T follicular helper cell (primary cell): Measurements from ENCODE around the gene BEST2.
"Not testable (repeated sequence)": the region's sequence is repeated elsewhere in the genome, so short reads cannot be mapped to it uniquely, and the experiment has no call there.

ENCODE experiments used
- DNase-seq: peaks from one replicate; pipeline ENCODE4 v3.0.0-alpha.2; 2020; ENCODE audit warnings: low read depth

BEST2 gene

DNA sequence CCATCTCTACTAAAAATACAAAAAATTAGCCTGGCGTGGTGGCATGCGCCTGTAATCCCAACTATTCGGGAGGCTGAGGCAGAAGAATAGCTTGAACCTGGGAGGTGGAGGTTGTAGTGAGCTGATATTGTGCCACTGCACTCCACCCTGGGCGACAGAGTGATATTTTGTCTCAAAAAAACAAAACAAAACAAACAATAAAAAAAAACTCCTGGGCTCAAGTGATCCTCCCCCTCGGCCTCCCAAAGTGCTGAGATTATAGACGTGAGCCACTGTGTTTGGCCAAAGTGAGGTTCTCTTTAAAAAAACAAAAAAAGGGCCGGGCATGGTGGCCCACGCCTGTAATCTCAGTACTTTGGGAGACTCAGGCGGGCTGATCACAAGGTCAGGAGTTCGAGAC lies 35.9 kb downstream of the BEST2 start:
- DNase-seq, result no peak

DNA sequence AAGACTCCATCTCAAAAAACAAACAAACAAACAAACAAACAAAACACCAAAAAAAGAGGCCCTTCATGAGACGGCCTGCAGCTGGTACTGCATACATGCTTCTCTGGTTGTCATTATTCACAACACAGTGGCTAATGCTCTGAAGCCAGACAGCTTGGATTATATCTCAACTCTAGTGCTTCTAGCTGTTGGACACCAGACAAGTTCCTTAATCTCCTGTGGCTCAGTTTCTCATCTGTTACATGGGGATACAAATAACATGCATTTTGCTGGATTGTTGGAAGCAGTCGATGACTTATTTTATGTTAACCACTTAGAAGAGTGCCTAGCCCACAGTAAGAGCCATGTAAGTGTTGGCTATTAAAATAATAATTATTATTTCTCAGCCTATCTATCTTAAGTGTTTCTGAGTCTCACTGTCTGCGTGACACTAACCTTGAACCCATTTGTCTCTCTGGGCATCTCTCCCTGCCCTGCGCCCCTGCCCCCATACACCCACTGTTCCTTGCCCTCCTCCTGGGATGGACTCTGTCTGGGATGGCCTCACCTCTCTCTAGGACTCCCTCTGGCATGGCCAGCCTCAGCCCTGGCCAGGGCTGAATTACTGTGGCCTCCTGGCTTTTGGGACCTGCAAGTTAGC lies 36.6 kb downstream of the BEST2 start:
- DNase-seq, result no peak

DNA sequence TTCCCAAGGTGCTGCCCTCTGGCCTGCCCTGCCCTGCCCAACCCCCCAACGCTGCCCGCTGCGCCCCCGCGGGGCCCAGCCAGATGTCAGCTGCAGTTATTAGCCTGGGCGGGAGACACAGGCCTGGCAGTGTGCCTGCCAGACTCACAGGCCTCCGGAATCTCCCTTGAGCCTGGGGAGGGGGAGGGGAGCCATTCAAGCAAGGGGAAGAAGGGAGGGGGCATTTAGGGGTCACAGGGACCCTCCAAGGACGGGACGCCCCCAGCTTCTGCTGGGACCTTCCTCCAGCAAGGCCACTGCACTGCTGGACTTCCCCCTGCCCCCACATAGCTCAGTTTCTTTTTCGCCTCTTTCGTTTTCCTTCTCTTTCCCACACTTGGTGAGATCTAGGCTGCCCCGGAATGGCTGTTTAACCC lies 37.1 kb downstream of the BEST2 start:
- DNase-seq, result no peak

DNA sequence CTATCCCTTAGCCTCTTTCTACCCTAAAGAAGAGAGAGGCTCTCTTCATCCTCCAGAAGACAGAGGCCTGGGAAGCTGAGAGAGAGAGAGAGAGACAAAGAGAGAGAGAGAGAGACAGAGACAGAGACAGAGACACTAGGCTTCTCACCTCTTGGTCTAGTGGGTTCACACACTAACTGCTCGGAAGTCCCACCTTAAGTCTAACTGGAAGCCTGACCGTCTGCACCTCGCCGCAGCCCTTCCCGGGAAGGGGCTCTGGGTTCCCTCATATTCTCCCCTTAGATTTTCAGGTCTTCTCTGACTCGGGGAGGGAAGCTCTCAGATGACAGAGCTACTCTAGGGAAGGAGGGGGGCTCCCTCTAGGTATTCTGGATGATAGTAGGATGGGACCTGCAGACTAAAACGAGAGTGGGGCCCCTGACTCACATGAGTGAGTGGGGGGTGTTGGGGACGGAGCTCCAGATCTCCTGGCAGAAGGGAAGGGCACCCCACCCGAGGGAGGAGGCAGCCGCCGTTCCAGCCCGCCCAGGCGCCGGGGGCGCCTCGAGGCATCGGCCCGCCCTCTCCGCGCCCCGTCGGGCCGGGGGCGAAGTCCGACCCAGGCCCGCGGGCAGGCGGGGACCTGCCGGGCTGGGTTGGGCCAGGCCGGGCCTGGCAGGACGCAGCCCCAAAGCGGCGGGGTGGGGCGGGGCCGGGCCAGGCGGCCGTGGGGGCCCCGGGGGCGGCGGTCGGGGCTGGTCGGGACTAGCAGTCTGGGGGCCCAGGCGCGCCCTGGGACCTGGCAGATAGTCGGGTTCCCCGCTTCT lies 37.7 kb downstream of the BEST2 start:
- DNase-seq, result no peak

DNA sequence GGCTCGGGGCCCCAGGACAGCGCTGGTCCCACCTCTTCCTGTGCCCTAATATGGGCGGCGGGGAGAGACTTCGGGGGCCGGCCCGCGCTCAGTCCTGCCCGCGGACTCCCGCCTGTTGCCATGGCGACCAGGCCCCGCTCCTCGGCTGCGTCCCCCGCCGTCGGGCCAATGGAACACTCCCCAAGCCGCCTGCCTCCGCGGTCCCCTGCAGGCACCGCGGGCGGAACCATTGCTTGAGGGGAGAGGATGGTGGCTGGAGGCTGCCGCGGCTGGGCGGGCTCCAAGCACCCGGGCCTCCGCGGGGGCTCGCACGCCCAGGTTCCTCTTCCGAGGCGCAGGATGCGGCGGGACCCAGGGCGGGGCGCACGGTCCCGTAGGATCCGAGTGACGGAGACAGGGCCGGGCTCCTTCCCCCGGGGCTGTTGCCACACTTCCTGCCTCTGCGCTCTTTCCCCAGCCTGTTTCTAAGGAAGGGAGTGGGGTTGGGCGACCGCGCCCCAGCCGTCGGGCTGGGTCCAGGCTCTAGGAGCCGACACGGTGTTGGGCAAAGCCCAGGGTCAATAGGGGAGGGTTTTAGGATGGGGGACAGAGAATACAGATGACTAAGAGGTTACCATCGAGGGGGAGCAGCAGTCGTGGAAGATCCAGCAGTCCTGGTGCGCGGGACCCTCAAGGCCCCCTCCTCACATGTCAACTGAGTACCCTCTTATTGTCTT lies 38.5 kb downstream of the BEST2 start:
- DNase-seq, result peak; percentile 82

DNA sequence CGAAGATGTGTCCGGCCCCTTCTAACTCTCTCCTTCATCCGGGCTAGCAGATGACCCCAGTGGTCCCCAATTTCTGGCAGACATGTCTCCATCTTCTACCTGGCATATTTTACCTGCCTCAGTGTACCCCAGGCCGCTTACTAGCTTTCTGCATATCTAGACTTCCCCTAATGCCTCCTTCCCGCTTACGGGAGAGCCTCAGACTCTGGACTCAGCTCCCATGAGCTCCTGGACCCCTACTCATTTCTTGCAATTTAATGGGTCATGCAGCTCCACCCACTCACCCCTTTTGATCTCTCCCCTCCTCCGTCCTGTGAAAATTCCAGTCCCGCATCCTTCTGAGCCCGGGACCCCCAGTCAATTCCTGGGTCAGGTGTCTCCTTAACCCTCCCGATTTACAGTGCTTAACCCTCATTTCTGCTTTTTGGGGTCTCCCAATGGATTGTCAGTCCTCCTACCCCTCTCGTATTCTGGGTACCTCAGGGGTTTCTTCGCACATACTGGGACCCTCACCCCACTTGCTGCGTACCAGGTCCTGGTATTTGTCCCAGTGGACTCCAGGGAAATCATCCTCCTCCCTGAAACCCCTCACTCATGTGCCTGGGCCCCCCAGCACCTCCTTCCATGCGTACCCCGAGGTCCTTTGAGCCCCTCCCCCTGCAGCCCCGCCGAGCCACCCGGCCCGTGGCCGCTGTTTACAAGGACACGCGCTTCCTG lies 39.2 kb downstream of the BEST2 start:
- DNase-seq, result no peak

DNA sequence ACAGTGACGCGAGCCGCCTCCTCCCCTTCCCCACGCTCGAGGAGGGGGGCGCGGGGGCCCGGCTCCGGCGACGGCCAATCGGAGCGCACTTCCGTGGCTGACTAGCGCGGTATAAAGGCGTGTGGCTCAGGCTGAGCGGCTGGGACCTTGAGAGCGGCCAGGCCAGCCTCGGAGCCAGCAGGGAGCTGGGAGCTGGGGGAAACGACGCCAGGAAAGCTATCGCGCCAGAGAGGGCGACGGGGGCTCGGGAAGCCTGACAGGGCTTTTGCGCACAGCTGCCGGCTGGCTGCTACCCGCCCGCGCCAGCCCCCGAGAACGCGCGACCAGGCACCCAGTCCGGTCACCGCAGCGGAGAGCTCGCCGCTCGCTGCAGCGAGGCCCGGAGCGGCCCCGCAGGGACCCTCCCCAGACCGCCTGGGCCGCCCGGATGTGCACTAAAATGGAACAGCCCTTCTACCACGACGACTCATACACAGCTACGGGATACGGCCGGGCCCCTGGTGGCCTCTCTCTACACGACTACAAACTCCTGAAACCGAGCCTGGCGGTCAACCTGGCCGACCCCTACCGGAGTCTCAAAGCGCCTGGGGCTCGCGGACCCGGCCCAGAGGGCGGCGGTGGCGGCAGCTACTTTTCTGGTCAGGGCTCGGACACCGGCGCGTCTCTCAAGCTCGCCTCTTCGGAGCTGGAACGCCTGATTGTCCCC lies 39.9 kb downstream of the BEST2 start, which contains the start of gene JUNB:
JUNB (plus strand) TSS at position 142 of the 706 bp plus-strand sequence; CDS start at position 428, 286 bp downstream.
- peak; percentile 96 for DNase-seq

DNA sequence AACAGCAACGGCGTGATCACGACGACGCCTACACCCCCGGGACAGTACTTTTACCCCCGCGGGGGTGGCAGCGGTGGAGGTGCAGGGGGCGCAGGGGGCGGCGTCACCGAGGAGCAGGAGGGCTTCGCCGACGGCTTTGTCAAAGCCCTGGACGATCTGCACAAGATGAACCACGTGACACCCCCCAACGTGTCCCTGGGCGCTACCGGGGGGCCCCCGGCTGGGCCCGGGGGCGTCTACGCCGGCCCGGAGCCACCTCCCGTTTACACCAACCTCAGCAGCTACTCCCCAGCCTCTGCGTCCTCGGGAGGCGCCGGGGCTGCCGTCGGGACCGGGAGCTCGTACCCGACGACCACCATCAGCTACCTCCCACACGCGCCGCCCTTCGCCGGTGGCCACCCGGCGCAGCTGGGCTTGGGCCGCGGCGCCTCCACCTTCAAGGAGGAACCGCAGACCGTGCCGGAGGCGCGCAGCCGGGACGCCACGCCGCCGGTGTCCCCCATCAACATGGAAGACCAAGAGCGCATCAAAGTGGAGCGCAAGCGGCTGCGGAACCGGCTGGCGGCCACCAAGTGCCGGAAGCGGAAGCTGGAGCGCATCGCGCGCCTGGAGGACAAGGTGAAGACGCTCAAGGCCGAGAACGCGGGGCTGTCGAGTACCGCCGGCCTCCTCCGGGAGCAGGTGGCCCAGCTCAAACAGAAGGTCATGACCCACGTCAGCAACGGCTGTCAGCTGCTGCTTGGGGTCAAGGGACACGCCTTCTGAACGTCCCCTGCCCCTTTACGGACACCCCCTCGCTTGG lies 40.7 kb downstream of the BEST2 start:
- no peak for DNase-seq

DNA sequence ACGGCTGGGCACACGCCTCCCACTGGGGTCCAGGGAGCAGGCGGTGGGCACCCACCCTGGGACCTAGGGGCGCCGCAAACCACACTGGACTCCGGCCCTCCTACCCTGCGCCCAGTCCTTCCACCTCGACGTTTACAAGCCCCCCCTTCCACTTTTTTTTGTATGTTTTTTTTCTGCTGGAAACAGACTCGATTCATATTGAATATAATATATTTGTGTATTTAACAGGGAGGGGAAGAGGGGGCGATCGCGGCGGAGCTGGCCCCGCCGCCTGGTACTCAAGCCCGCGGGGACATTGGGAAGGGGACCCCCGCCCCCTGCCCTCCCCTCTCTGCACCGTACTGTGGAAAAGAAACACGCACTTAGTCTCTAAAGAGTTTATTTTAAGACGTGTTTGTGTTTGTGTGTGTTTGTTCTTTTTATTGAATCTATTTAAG lies 41.3 kb downstream of the BEST2 start:
- DNase-seq, result no peak

DNA sequence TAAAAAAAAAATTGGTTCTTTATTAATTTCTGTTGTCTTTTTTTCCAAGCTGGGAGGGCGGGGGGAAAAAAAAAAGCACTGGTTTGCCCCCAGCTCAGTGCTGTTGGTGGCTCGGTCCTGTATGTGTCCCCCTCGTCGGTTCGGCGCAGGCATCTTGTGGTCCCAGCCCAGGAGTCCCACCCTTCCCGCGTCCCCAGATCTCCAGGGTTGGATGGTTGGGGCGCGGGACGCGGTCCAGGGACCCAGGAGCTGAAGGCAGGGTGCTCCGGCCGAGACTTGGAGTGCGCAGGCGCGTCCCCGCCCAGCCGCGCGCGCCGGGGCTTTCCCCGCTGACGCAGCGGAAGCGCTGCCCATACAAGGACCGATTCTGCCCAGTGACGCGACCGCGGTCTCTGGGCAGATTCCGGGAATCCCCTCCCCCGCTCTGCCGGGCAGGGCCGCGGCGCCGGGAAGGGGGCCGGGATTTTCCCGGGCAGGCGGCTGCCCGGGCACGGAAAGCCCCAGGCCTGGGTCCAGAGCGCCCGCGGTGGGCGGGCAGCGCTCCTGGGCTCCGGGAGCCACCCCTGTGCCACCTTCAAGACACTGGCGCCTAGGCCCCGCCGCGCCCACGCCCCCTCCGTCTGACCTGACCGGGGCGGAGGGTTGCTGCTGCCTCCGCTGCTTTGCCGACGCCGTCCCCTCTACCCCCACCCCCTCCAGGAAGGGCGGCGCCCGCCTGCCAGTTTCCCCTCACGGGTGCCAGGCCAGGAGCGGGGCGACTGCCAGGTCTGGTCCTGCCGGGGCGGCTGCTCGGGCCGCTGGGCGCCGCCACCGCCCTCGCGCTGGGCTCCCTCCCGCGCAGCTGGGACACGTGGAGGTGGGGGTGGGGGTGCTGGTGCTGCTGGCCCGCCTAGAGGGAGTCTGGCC lies 42.0 kb downstream of the BEST2 start:
- DNase-seq, result peak; percentile 90

DNA sequence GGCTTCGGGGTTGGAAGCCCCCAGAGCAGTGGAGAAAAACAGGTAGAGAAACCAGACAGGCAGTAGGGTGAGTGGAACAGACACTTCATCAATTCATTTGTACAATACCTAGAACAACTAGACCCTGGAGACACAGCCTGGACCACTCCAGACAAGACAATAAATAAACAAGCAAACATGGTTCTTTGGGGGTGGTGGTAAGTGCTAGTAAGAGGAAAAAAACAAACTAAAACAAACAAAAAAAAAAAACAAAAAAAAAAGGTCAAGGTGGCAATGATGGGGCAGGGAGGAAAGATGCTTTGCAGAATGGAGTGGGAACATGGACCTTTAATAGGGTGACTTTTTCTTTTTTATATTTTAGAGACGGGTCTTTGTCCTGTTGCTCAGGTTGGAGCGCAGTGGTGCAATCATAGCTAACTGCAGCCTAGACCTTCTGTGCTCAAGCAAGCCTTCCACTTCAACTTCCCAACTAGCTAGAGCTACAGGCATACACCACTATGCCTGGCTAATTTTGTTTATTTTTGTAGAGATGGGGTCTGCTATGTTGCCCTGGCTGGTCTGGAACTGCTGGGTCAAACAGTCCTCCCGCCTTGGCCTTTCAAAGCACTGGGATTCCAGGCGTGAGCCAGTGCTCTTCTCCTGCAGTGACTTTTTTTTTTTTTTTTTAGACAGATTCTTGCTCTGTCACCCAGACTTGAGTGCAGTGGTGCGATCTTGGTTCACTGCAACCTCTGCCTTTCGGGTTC lies 42.8 kb downstream of the BEST2 start:
- DNase-seq, result no peak

DNA sequence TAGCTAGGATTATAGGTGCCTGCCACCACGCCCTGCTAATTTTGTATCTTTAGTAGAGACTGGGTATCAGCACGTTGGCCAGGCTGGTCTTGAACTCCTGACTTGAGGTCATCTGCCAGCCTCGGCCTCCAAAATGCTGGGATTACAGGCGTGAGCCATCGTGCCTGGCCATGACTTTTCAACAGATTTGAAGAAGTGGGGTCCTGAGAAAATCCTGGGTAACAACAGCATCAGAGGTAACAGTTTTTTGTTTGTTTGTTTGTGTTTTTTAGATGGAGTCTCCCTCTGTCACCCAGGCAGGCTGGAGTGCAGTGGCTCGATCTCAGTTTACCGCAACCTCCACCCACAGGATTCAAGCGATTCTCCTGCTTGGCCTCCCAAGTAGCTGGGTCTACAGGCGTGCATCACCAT lies 43.4 kb downstream of the BEST2 start:
- DNase-seq, result no peak

DNA sequence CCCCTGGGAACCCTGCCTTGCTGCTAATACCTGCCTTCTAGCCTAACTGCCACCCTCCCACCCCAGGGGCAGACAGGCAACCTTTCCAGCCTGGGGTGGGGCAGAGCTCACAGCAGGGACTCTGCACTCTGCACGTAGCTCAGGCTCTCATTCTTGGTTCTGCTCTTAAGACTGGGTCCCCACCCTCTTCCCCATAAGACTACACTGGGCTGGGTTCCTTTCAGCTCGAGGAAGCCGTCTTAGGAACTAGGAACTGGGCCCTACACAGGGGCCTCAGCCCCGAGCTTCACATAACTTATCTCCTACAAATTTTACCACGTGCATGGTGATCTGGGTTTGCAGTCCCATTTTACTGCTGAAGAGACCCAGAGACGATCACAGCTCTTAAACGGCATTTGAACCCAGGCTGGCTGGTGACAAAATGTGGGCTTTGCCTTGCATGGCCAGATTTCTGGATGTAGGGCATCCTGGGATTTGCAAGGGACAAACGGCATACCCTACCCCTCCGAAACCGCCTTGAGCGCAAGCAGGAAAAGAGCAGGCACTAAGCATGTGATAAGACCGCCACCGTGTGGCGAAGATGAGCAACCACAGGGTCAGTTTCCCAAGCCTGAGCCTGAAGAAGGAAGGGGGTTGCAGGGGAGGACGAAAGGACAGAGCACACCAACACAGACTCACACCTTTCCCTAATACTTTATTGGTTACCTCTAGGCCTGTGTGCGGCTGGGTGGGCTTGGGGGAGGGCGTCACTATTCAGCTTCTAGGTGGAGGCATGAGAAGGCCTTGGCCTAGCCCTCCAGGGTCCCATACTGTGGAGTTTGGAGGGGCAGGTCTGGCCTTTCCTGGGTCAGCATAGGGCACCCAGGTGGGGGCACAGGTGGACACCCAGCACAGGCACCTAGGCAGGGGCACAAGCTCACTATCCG lies 44.8 kb downstream of the BEST2 start:
- DNase-seq, result peak; percentile 63

DNA sequence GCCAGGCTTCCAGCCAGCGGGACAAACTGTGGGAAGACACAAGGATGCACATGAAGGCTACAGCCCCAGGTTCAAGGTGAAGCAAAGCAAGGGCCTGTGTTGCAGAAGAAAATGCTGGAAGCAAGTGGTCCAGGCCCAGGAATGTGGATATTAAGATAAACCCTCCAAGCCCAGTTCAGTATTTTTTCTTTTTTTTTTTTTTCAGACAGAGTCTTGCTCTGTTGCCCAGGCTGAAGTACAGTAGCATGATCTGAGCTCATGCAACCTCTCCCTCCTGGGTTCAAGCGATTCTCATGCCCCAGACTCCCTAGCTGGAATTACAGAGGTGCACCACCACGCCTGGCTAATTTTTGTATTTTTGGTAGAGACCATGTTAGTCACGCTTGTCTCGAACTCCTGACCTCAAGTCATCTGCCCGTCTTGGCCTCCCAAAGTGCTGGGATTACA lies 45.6 kb downstream of the BEST2 start:
- DNase-seq, result no peak

DNA sequence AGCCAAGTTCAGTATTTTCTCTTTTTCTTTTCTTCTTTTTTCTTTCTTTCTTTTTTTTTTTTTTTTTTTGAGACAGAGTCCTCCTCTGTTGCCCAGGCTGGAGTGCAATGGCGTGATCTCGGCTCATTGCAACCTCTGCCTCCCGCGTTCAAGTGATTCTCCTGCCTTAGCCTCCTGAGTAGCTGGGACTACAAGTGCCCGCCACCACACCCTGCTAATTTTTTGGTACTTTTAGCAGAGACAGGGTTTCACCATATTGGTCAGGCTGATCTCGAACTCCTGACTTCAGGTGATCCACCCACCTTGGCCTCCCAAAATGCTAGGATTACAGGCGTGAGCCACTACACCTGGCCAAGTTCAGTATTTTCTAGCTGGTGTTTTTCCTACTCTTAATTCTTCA lies 46.0 kb downstream of the BEST2 start:
- not testable (repeated sequence) for DNase-seq

DNA sequence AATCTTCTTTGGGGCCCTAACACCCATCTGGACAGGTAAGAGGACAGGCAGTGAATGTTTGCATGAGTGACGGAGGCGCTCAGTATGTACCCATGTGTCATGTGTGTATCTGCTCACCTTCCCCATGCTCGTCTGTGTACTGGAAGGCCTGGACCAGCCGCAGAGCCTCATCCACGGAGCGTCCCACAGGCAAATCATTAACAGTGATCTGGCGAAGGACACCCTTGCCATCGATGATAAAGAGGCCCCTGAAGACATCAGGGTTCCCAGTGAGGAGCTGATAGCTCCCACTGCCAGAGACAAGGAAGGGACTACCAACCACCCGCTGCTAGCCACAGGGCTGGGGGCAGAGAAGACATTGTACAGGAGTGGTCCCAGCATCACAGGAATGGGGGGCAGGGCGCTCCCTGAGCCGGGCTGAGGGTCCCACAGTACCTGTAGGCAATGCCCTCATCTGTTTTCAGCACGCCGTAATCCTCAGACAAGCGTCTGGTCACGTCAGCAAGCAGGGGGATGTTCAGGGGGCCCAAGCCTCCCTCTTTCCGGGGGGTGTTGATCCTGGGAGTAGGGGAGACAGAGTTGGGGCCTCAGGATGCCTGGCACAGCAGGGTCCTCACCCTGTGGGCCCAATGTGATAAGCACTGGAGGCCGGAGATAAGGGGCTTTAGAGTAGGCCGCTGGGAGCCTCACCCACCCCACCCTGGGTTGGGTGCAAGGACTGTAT lies 48.3 kb downstream of the BEST2 start:
- no peak for DNase-seq

DNA sequence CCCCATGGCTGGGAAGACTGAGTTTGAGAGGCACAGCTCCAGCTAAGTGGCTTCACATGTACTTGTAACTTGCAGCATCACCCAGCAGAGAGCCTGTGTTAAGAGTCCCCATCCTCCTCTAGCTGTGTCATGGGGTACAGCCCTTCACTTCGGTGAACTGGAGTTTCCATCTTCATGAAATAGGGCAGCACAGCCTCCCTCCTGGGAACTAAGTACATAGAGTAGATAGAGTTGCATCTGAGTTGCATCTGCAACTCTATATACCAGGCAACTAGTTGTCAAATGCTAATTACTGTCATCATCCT lies 48.8 kb downstream of the BEST2 start:
- no peak for DNase-seq
